A549 (cell line): ENCODE measurements around the gene EZH1.

Experiments
- CTCF ChIP-seq: fragments of >200 bp; sonication (Bioruptor Twin); formaldehyde crosslinking; IDR thresholded peaks from 3 replicates; pipeline ENCODE4 v1.5.1; 2016
- EP300 ChIP-seq, 2 experiments: fragments of >200 bp; sonication (Bioruptor Twin); formaldehyde crosslinking; IDR thresholded peaks; 2 replicates in 1 of 2; 3 replicates in 1 of 2; pipeline ENCODE4 v1.6.1; 2016 to 2017
- ESRRA ChIP-seq: fragments of 150-350 bp; IDR thresholded peaks from 2 replicates; pipeline ENCODE4 v1.6.1; 2014; ENCODE audit warnings: mild to moderate bottlenecking, low read length, borderline replicate concordance
- POLR2A ChIP-seq: IDR thresholded peaks from 2 replicates; pipeline ENCODE4 v1.6.1; 2012; ENCODE audit warnings: mild to moderate bottlenecking, low read length
- REST ChIP-seq: fragments of 200-600 bp; sonication (generic); IDR thresholded peaks from 2 replicates; pipeline ENCODE4 v1.6.1; 2016; ENCODE audit warnings: antibody characterized with exemption, mild to moderate bottlenecking, moderate library complexity
- ZSCAN20 ChIP-seq: fragments of 250-450 bp; sonication (Bioruptor Pico); IDR thresholded peaks from 2 replicates; pipeline ENCODE4 v1.8.0; 2022; ENCODE audit warnings: mild to moderate bottlenecking, moderate library complexity

- TF ChIP-seq ESRRA (no peak), CTCF (no peak), EP300 (IDR thresholded peaks at IDR 0.05) (peak in 1 of 2 experiments; percentile 18; a peak in 1 of 5 replicates), POLR2A (no peak), ZSCAN20 (CRISPR knock-in tag) (no peak), REST (no peak)
These were observed 67.6 kb downstream of the EZH1 start for GRCh38 chr17:42677012-42677857.
